MG63 (cell line): ENCODE measurements around the gene GRM7. TPM values are rescaled to one million over a fixed set of nuclear protein-coding genes. Genes with fewer than 3 reads are reported as not detected.

Experiments used
- DNase-seq: peaks from one replicate; pipeline ENCODE4 v3.0.0-alpha.2; 2020
- H3K27me3 ChIP-seq: fragments of 250-450 bp; sonication (Bioruptor Pico); 2 replicates; pipeline ENCODE4 v1.5.1; 2020; ENCODE audit warnings: mild to moderate bottlenecking, moderate library complexity
- H3K36me3 ChIP-seq: fragments of 250-450 bp; sonication (Bioruptor Pico); 2 replicates; pipeline ENCODE4 v1.5.1; 2020; ENCODE audit warnings: mild to moderate bottlenecking, moderate library complexity
- H3K4me3 ChIP-seq: fragments of 250-450 bp; sonication (Bioruptor Pico); 2 replicates; pipeline ENCODE4 v1.5.1; 2020; ENCODE audit warnings: mild to moderate bottlenecking, moderate library complexity
- H3K9me3 ChIP-seq: fragments of 250-450 bp; sonication (Bioruptor Pico); 2 replicates; pipeline ENCODE4 v1.5.1; 2020; ENCODE audit warnings: mild to moderate bottlenecking, moderate library complexity
- total RNA-seq: library from RNA; depleted of rRNA; stranded (reverse); fragments of >200 nt; shearing (Covaris generic); gene quantifications from 2 replicates; pipeline ENCODE4 v1.2.3, GENCODE V29; 2014; ENCODE audit warnings: low replicate concordance

The GRM7 gene
- total RNA-seq, 1 experiment from 2014 or later: not detected

DNA sequence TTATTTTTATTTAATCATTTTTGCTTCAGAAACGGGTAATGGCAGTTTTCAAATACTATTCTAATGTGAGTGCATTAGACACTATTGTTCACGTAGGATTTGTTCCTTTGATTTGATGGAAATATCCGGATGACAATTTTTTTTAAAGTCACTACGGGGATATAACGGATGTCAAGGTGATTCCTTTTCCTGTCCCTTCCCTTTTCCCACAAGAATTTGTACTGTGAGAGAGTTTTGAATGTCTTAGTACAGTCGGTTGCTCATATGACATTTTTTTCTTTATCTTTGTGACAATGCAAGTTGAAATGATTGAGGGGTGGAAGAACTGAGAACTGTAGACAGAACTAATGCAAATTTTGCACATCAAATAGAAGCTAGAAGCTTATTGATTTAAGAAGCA is 209.5 kb downstream of the GRM7 start:
- Histone ChIP-seq H3K27me3 (no peaks in the 10 kb centered on the region), H3K36me3 (no peaks in the 10 kb centered on the region), H3K4me3 (no peak overlapping the region), H3K9me3 (no peaks in the 10 kb centered on the region)
- DNase-seq: no peak

GRCh38 chr3:7074217-7074616 is 213.3 kb downstream of the GRM7 start:
- Histone ChIP-seq H3K9me3 (no peaks in the 10 kb centered on the region), H3K4me3 (no peak overlapping the region), H3K36me3 (no peaks in the 10 kb centered on the region), H3K27me3 (no peaks in the 10 kb centered on the region)
- DNase-seq: no peak

DNA sequence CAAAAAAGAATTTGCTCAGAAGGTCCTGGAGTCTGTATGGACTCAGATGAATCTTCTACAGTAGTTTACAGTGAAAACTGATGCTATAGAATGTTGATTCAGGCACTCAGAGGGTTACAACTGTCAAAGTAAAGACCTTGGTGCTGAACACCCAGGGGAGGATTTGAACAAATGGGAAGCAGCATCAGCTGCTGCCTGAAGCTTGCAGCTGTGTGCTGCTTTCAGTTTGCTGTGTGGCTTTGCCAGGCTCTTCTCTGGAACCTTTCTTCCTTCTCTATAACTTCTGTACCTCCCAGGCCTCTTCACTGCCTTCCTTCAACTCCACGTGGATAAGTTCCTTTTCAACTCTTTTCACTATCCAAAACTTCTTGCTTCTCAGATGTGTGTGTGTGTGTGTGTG is 214.2 kb downstream of the GRM7 start:
- Histone ChIP-seq H3K9me3 (no peaks in the 10 kb centered on the region), H3K27me3 (no peaks in the 10 kb centered on the region), H3K4me3 (no peak overlapping the region), H3K36me3 (no peaks in the 10 kb centered on the region)
- DNase-seq: no peak

GRCh38 chr3:7075901-7076300 is 215.0 kb downstream of the GRM7 start:
- H3K4me3 ChIP-seq: no peak overlapping the region
- DNase-seq: no peak
- no peaks in the 10 kb centered on the region for H3K27me3 ChIP-seq
- H3K36me3 ChIP-seq: no peaks in the 10 kb centered on the region
- H3K9me3 ChIP-seq: no peaks in the 10 kb centered on the region

DNA sequence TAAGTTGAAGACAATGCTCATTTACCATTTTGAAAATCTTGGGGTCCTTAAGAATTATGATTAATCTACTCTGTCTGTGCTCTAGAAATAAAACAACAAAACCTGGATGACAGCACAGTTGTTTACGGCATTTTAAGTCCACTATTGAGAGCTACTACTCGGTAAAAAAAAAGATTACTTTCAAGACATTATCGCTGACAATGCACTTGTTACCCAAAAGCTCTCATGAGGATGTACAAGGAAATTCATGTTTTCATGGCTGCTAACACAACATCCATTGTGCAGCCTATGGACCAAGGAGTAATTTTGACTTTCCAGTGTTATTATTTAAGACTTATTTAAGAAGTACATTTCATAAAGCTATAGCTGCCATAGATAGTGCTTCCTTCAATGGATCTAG is 221.3 kb downstream of the GRM7 start:
- no peak for DNase-seq
- Histone ChIP-seq H3K27me3 (no peaks in the 10 kb centered on the region), H3K36me3 (no peaks in the 10 kb centered on the region), H3K4me3 (no peak overlapping the region), H3K9me3 (no peaks in the 10 kb centered on the region)

GRCh38 chr3:7086417-7086816 is 225.5 kb downstream of the GRM7 start:
- Histone ChIP-seq H3K36me3 (no peaks in the 10 kb centered on the region), H3K9me3 (no peaks in the 10 kb centered on the region), H3K4me3 (no peak overlapping the region), H3K27me3 (no peaks in the 10 kb centered on the region)
- no peak for DNase-seq

GRCh38 chr3:7095116-7095515 is 234.2 kb downstream of the GRM7 start:
- Histone ChIP-seq H3K9me3 (no peaks in the 10 kb centered on the region), H3K36me3 (no peaks in the 10 kb centered on the region), H3K4me3 (no peak overlapping the region), H3K27me3 (no peaks in the 10 kb centered on the region)
- no peak for DNase-seq

GRCh38 chr3:7100136-7100535 is 239.2 kb downstream of the GRM7 start:
- DNase-seq: no peak
- Histone ChIP-seq H3K27me3 (no peaks in the 10 kb centered on the region), H3K9me3 (no peaks in the 10 kb centered on the region), H3K4me3 (no peak overlapping the region), H3K36me3 (no peaks in the 10 kb centered on the region)

- no peak overlapping the region for H3K4me3 ChIP-seq
- no peaks in the 10 kb centered on the region for H3K9me3 ChIP-seq
- H3K36me3 ChIP-seq: no peaks in the 10 kb centered on the region
- H3K27me3 ChIP-seq: no peaks in the 10 kb centered on the region
- DNase-seq: no peak
These were observed 245.7 kb downstream of the GRM7 start for GRCh38 chr3:7106635-7107034.

GRCh38 chr3:7112523-7113056 is 251.7 kb downstream of the GRM7 start:
- no peak overlapping the region for H3K4me3 ChIP-seq
- no peaks in the 10 kb centered on the region for H3K27me3 ChIP-seq
- no peak for DNase-seq
- H3K36me3 ChIP-seq: no peaks in the 10 kb centered on the region
- H3K9me3 ChIP-seq: no peaks in the 10 kb centered on the region

- peak; percentile 1 for DNase-seq
- Histone ChIP-seq H3K9me3 (no peaks in the 10 kb centered on the region), H3K36me3 (no peaks in the 10 kb centered on the region), H3K27me3 (no peaks in the 10 kb centered on the region), H3K4me3 (no peak overlapping the region)
These were observed 283.9 kb downstream of the GRM7 start for GRCh38 chr3:7144697-7145308.

DNA sequence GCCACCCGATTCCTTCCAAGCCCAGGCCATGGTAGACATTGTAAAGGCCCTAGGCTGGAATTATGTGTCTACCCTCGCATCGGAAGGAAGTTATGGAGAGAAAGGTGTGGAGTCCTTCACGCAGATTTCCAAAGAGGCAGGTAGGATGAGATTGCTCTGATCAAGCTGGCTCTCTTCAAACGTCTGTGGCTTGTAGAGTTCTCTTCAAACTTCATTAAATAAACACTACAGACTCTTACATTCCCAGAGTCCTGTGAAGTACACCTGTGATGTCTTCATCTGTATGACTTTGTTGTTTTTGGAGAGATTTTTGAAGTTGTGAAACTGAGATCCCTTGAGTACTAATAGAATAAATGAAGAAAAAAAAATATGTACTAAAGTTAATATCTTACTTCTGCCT is 285.6 kb downstream of the GRM7 start:
- Histone ChIP-seq H3K27me3 (no peaks in the 10 kb centered on the region), H3K9me3 (no peaks in the 10 kb centered on the region), H3K4me3 (no peak overlapping the region), H3K36me3 (no peaks in the 10 kb centered on the region)
- DNase-seq: no peak

- no peaks in the 10 kb centered on the region for H3K27me3 ChIP-seq
- H3K36me3 ChIP-seq: no peaks in the 10 kb centered on the region
- no peak for DNase-seq
- H3K9me3 ChIP-seq: no peaks in the 10 kb centered on the region
- no peak overlapping the region for H3K4me3 ChIP-seq
These were observed 297.6 kb downstream of the GRM7 start for GRCh38 chr3:7158516-7158915.

DNA sequence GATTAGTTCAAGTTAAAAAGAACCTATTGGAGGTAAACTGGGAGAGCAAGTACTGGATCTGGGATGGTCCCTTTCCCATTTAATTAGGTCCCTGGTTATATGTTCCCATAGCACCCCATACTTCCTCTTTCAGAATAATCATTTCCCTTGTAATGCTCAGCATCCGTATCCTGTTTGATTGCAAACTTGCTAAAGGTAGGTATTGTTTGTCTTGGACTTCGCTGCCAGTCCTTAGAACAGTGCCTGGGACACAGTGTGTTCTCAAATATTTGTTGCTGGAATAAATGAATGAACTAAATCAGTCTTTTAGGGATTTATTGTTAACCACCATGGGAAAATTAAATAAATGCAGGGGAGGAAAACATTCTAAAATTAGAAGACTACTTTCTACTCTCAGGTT is 299.8 kb downstream of the GRM7 start:
- DNase-seq: no peak
- Histone ChIP-seq H3K4me3 (no peak overlapping the region), H3K36me3 (no peaks in the 10 kb centered on the region), H3K27me3 (no peaks in the 10 kb centered on the region), H3K9me3 (no peaks in the 10 kb centered on the region)

GRCh38 chr3:7166460-7166859 is 305.5 kb downstream of the GRM7 start:
- H3K27me3 ChIP-seq: no peaks in the 10 kb centered on the region
- H3K36me3 ChIP-seq: no peaks in the 10 kb centered on the region
- H3K4me3 ChIP-seq: no peak overlapping the region
- no peaks in the 10 kb centered on the region for H3K9me3 ChIP-seq
- DNase-seq: no peak

DNA sequence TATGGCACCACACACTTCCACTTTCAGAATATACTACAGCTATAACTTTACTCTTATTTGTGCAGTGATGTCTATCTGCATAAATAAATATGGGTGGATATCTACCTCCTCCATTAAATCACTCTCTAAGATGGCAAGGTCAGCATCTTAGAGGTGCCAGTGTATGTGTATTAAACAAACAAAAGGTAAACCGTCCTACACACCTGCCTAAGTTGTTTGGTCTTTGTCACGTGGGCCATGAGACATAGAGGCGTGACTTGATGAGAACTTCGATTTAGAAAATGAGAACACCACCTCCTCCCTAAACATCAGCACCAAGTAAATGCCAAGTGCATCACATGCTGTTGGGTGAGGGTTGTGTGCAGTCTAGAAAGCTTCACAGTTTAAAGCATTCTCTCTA is 310.6 kb downstream of the GRM7 start:
- no peaks in the 10 kb centered on the region for H3K36me3 ChIP-seq
- no peaks in the 10 kb centered on the region for H3K9me3 ChIP-seq
- no peak overlapping the region for H3K4me3 ChIP-seq
- H3K27me3 ChIP-seq: no peaks in the 10 kb centered on the region
- DNase-seq: no peak

GRCh38 chr3:7172996-7173395 is 312.1 kb downstream of the GRM7 start:
- no peaks in the 10 kb centered on the region for H3K9me3 ChIP-seq
- DNase-seq: no peak
- H3K36me3 ChIP-seq: no peaks in the 10 kb centered on the region
- H3K27me3 ChIP-seq: no peaks in the 10 kb centered on the region
- no peak overlapping the region for H3K4me3 ChIP-seq

GRCh38 chr3:7188551-7188950 is 327.6 kb downstream of the GRM7 start:
- Histone ChIP-seq H3K9me3 (no peaks in the 10 kb centered on the region), H3K27me3 (no peaks in the 10 kb centered on the region), H3K36me3 (no peaks in the 10 kb centered on the region), H3K4me3 (no peak overlapping the region)
- no peak for DNase-seq

DNA sequence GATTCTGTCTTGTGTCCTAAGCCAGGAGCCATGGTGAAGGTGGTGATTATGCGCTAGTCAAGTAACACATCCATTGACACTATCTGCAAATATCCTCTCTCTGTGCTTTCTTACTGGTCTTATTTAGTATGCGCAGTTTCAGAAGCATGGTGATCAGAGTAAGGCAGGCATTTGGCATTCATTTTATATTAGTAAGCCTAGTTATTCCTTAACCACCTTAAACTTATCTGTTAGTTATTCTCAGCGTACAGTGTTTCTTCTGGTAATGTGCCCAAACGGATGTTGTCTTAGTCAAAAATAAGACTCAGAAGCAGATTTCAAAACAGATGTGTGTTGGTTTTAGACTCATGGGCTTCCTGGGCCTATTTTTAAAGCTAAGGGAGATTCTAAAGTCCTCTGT is 329.2 kb downstream of the GRM7 start:
- no peaks in the 10 kb centered on the region for H3K9me3 ChIP-seq
- H3K36me3 ChIP-seq: no peaks in the 10 kb centered on the region
- no peak for DNase-seq
- H3K4me3 ChIP-seq: no peak overlapping the region
- H3K27me3 ChIP-seq: no peaks in the 10 kb centered on the region
